ENCODE measurements around the gene GRIK2.

Gene GRIK2

DNA sequence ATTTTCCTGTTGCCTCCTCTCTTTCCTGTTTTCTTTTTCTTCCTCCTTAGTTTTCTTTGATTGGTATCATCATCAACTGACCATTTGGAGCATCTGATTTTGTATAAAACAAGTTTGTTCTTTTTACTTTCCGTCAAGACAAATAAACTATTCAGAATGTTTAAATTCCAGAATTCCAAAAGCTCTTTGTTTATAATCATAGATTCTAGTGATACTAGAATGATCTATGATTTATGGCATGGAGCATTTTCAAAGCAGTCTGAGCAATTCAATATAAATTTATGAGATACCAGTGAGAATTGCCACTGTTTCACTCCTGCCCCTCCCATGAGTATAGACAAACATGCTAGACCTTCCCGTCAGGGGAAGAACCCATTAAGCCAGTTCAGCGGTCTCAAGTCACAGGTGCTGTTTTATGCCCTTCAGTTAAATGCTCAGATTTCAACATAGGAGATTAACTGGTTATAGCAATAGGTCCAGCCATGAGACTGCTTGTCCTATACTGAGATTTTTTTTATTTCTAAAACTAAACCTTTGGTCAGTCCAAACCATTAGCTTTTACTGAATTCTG is 60.7 kb downstream of the GRIK2 start:
- DNase-seq (ENCODE audit: low read depth), result no peak

GRCh38 chr6:101458336-101458735 is 64.8 kb downstream of the GRIK2 start:
- no peak for DNase-seq (ENCODE audit: low read depth)

- DNase-seq (ENCODE audit: low read depth), result no peak
Measured at GRCh38 chr6:101458826-101459225, 65.3 kb downstream of the GRIK2 start.

GRCh38 chr6:101462576-101462975 is 69.1 kb downstream of the GRIK2 start:
- no peak for DNase-seq (ENCODE audit: low read depth)

DNA sequence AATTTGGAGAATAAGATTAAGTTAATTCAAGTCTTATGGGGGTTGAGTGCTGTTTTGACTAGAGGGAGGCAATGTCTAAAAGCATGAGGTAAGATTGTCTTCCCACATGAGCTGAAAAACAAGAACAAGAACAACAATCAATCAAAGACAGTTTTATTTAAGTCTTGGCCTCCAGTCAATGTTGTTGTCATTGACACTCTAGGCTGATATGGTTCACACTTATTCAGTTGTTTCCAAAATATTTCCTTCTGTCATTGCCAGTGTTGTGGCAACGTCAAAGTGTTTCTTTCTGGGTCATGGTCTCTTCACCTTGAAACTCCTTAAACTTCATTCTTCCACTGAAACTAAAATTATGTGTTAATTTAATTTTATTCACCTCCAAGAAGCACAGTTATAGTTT is 72.4 kb downstream of the GRIK2 start:
- no peak for DNase-seq (ENCODE audit: low read depth)

DNA sequence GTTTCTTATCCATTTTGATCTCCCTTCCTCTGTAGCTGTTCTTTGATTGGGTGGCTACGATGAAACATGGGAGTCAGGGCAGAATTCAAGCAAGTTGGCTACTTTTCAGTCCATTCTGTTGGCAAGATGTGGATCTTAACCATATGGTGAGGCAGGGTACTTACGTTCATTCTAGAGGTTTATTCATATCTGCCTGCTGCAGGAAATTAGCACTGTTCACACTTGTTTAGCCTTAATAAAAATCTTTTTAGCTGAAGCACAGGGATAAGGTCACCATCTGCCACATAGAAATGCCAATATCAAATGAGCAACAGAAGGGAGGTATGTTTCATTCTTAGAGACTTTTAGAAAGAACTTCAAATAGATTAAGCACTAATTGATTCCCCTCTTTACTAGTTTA is 83.9 kb downstream of the GRIK2 start:
- DNase-seq (ENCODE audit: low read depth), result no peak

DNA sequence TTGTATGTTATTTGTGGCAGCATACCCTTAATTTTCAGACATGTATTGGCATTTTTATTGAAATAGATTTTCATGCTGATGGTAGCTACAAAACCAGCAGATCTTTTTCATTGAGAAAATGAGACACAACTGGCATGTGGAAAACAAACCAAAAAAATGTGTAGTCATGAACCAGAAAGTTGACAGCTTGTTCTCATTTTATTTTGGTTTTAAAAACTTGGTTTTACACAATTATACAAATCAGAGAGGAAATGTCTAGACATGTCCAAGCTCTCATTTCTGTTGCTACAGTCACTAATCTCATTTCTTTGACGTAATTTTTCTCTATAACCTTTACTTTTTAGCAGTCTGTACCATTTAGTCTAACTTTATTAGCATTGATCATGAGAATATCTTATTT is 85.4 kb downstream of the GRIK2 start:
- no peak for DNase-seq (ENCODE audit: low read depth)

GRCh38 chr6:101482606-101483005 is 89.1 kb downstream of the GRIK2 start:
- DNase-seq (ENCODE audit: low read depth), result no peak

- no peak for DNase-seq (ENCODE audit: low read depth)
Measured at GRCh38 chr6:101484781-101485180, 91.3 kb downstream of the GRIK2 start.

- no peak for DNase-seq (ENCODE audit: low read depth)
Measured at GRCh38 chr6:101486124-101486523, 92.6 kb downstream of the GRIK2 start.

GRCh38 chr6:101486726-101487125 is 93.2 kb downstream of the GRIK2 start:
- no peak for DNase-seq (ENCODE audit: low read depth)

DNA sequence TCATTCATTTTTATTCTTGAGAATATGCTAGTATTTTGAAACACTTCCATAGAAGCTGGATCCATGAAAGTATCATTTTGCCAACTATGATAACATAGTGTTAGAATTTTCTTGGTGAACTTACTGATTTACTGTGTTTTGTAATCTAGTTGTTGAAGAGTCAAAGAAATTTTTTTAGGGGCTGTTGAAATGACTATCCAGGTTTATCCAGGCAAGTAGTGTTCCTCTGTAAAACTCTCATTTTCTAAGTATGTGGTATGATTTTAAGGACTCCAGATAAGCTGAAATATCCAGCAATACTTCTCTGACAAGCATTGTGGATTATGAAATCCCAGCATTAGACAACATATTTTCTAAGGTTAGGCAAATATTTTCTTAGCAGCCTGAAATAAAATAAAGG is 95.9 kb downstream of the GRIK2 start:
- DNase-seq (ENCODE audit: low read depth), result no peak

GRCh38 chr6:101490857-101491256 is 97.3 kb downstream of the GRIK2 start:
- no peak for DNase-seq (ENCODE audit: low read depth)

DNA sequence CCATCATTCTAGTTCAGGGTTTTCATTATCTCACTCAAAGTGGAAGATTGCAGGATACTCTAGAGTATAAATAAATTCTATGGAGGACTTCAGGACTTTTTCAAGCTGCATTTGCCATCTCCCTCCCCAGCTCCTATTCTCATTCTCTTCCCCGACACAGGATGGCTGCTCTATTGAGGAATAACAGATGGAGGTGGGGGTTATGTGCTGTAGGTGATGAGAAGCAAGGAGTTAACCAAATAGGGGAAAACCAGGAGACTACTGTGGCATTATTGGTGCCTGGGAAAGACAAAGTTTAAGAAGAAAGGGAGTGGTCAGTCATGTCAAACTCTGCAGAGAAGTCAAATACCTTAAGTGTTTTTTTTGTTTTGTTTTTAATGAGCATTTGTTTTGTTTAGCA is 109.3 kb downstream of the GRIK2 start:
- no peak for DNase-seq (ENCODE audit: low read depth)

DNA sequence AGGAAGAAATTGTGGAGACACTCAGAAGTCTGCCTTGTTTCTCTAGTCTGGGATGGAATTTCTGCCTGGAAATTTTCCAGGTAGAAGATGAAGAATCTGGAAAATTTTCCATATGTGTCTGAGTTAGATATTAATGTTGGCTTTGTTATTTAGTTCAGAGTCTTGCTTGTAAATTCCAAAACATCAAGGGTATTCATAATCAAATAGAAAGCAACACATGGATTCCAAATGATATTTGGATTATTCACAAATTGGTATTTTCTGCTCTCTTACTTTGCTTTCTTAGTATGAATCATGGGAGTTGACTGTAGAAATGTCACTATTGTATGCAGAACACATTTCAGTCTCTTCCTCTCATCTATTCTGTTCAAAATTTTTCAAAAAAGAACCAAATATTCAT is 116.0 kb downstream of the GRIK2 start:
- DNase-seq (ENCODE audit: low read depth), result no peak

DNA sequence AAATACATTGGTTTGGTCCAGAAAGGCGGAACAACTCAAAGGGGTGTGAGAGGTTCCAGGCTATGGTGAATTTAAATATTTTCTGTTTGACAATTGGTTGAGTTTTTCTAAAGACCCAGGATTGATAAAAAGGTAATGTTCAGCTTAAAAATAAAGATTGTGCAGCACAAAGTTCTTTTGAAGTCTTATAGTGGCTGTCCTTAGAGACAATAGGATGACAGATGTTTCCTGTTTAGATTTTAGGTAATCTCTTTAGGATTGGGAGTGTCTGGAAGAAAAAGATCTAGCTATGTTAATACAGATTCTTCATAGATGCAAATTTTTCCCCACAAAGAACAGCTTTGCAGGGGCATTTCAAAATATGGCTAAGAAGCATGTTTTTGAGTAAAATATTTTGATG is 119.7 kb downstream of the GRIK2 start:
- DNase-seq (ENCODE audit: low read depth), result no peak

DNA sequence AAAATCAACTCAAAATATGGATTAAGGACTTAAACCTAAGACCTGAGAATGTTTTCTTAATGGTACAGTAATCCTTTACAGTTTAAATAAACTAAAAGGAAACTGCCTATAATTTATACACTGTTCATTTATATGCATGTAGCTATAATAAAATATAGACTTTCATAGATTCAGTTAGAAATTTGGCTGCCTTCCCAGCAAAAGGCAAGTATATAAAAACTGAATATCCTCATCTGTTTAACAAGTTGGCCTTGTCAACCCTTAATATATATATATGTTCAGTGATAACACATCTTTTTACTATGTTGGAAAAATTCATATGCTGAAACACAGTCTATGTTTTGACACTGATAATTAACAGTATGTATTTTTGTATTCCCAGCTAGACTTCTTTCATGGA is 123.1 kb downstream of the GRIK2 start:
- DNase-seq (ENCODE audit: low read depth), result no peak

DNA sequence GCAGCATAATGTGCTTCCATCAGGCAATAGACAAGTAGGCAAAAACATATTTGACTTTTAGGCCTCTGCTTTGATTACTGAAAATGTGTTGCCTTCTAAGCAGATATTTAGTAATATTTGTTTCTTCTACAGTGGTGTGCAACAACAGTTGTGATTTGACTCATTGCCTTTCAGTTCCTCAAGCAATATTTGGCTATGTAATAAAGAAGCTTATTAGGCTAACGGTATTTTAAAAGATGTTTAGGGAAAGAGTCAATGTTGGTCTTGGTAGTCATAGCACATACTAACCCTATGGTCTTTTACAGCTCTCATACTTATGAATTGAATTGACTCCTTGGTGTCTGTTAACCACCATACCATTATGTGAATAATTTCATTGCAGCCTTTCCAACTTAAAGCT is 124.1 kb downstream of the GRIK2 start:
- no peak for DNase-seq (ENCODE audit: low read depth)

DNA sequence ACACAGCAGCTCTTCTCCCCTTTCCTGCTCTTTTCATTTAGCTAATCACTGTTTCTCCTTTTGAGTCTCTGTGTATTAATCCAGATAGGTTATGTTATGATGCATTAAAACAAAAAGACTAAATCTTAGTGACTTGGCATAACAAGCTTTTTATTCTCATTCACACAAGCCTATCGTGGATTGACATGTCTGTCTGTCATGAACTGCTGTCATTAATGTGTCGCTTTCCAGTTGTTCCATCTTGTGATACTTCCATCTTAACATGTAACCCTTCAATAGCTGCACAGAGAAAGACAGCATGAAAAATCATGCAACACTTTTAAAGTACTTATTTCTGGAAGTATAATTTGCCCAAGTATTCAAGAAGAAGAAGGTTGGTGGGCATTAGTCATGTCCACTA is 128.7 kb downstream of the GRIK2 start:
- no peak for DNase-seq (ENCODE audit: low read depth)

DNA sequence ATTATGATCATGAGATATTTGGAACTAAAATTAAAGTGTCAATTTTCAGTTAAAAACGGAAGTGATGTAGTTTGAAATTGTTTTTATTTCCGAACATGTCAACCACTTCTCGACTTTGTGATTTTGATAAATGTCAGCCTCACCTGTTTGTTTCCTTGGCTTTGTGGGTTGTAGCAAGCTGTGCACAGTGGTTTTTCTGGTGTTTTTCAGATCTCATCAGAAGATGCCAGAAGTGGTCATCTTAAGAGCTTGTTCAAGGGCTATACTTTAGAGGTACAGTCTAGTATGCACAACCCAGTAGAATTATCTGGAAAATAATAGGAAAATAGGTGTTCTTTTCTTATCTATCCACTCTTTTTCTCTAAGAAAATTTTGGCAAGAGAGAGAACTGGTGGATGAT is 134.0 kb downstream of the GRIK2 start:
- no peak for DNase-seq (ENCODE audit: low read depth)

DNA sequence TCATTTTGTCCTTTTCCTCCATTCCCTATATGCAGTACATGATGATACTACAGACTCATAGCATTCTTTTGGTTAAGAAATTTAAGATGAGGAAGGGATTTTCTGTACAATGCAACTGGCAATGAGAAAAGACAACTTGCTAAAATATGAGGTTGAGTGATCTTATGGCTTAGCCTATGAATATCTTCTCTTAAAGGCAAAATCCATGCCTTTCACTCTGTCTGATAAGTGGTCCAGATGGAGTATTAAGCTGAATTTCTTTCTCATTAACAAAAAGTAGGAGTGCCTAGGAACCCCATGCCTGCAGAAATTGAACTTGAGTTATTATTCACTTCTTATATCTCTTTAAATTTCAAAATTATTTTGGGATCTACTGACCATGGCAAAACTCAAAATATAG is 135.3 kb downstream of the GRIK2 start:
- no peak for DNase-seq (ENCODE audit: low read depth)

DNA sequence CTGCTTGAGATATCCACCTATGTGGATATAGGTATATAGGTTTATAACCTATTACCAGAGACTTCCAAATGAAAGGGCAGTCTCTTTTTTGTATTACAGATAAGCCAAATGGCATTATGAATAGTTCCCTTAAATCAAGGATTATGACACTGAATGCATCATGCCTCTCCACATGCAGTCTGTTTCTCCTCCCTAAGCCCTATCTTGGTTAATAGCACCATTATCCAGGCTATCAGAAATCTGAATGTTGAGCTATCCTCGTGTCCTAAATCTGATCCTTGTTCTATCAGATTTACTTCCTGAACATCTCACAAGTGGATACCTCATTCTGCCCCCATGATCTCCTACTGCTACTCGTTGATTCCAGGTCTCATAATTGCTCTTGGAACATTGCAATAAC is 138.0 kb downstream of the GRIK2 start:
- DNase-seq (ENCODE audit: low read depth), result no peak

DNA sequence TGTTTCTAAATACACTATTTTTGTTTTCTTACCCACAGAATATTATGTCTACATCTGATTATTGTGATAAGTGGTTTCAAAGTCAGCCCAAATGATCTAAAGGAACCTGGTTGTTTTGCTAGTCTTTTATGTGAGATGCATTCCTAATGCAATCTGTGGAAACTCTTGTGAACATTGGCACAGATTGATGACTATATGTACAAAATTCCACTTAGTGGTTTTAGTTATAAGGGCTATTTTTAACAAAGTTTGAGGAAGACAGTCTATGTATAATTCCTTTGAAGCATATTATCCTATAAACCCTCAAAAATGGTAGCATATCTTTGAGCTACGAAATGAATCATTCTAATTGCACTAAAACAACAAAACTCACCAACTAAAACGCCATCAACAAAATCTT is 140.9 kb downstream of the GRIK2 start:
- no peak for DNase-seq (ENCODE audit: low read depth)

- DNase-seq (ENCODE audit: low read depth), result no peak
Measured at GRCh38 chr6:101534821-101535220, 141.3 kb downstream of the GRIK2 start.

GRCh38 chr6:101537753-101538316 is 144.3 kb downstream of the GRIK2 start:
- no peak for DNase-seq (ENCODE audit: low read depth)

Measured in stimulated activated CD8-positive, alpha-beta memory T cell treated with anti-CD3 and anti-CD28 coated beads, Interleukin-12 subunit alpha, Interleukin-12 subunit beta, amount 100 ng/mL, for 1 hour (primary cell).